Measurements from ENCODE around the gene ZDHHC11. TPM values are rescaled to one million over a fixed set of nuclear protein-coding genes. Genes with fewer than 3 reads are reported as not detected.

Gene ZDHHC11
- total and polyA plus RNA-seq, 7 experiments from 2014 or later, result 0.20 to 22.1 (median 8.8) TPM; not detected in 1

GRCh38 chr5:865771-866170, 15.0 kb upstream of the ZDHHC11 start:
- Mint-ChIP-seq H3K9me3 (no peaks in the 10 kb centered on the region), H3K27me3 (no peaks in the 10 kb centered on the region), H3K4me3 (no peak overlapping the region), H3K4me1 (no peaks in the 10 kb centered on the region), H3K36me3 (peaks cover 16 to 52% (median 26%) of the 10 kb centered on the region in 5 donors), H3K27ac (no peak overlapping the region)
- intact Hi-C loops (cut with micrococcal nuclease), result no loop called here
- H3K36me3 ChIP-seq (ENCODE audit: control insufficient read depth in 2 of 3, insufficient read depth in 3 of 3, low read length in 3 of 3), result peaks cover 8 to 88% (median 34%) of the 10 kb centered on the region in 3 experiments
- H3K9me3 ChIP-seq (ENCODE audit: control insufficient read depth in 2 of 3, low read length in 3 of 3), result no peaks in the 10 kb centered on the region
- H3K27me3 ChIP-seq (ENCODE audit: control insufficient read depth in 2 of 2, insufficient read depth in 2 of 2, low read length in 2 of 2), result no peaks in the 10 kb centered on the region
- H3K27ac ChIP-seq (ENCODE audit: low read depth, low read length), result no peak overlapping the region
- DNase-seq (no peak), ATAC-seq (no peak)
- H3K4me1 ChIP-seq (ENCODE audit: control insufficient read depth in 2 of 2, insufficient read depth in 2 of 2, low read length in 2 of 2), result no peaks in the 10 kb centered on the region
- no peak overlapping the region for H3K4me3 ChIP-seq (ENCODE audit: low read length)
- CTCF ChIA-PET, result interaction anchor here (0.7 kb wide), 1 partner anchor 38 kb away, joined by 3 read pairs; no protein-coding TSS in a partner anchor
- POLR2A ChIA-PET, result no interaction called here

- Histone ChIP-seq H3K36me3 (ENCODE audit: control insufficient read depth in 2 of 3, insufficient read depth in 3 of 3, low read length in 3 of 3) (peaks cover 6 to 86% (median 34%) of the 10 kb centered on the region in 3 experiments), H3K4me3 (ENCODE audit: low read length) (no peak overlapping the region), H3K4me1 (ENCODE audit: control insufficient read depth in 2 of 2, insufficient read depth in 2 of 2, low read length in 2 of 2) (no peaks in the 10 kb centered on the region), H3K9me3 (ENCODE audit: control insufficient read depth in 2 of 3, low read length in 3 of 3) (no peaks in the 10 kb centered on the region), H3K27ac (ENCODE audit: low read depth, low read length) (no peak overlapping the region), H3K27me3 (ENCODE audit: control insufficient read depth in 2 of 2, insufficient read depth in 2 of 2, low read length in 2 of 2) (no peaks in the 10 kb centered on the region)
- intact Hi-C loops (cut with micrococcal nuclease), result no loop called here
- Mint-ChIP-seq H3K27me3 (no peaks in the 10 kb centered on the region), H3K9me3 (no peaks in the 10 kb centered on the region), H3K36me3 (peaks cover 16 to 45% (median 26%) of the 10 kb centered on the region in 5 donors), H3K4me3 (no peak overlapping the region), H3K27ac (no peak overlapping the region), H3K4me1 (no peaks in the 10 kb centered on the region)
- DNase-seq, result no peak
- CTCF ChIA-PET, result no interaction called here
- POLR2A ChIA-PET, result no interaction called here
- no peak for ATAC-seq
Measured at GRCh38 chr5:865168-865521, 14.4 kb upstream of the ZDHHC11 start.

GRCh38 chr5:864492-865167, 13.8 kb upstream of the ZDHHC11 start:
- no peaks in the 10 kb centered on the region for H3K9me3 Mint-ChIP-seq
- no peak for ATAC-seq
- DNase-seq, result no peak
- Histone ChIP-seq H3K4me1 (ENCODE audit: control insufficient read depth in 2 of 2, insufficient read depth in 2 of 2, low read length in 2 of 2) (no peaks in the 10 kb centered on the region), H3K27me3 (ENCODE audit: control insufficient read depth in 2 of 2, insufficient read depth in 2 of 2, low read length in 2 of 2) (no peaks in the 10 kb centered on the region), H3K36me3 (ENCODE audit: control insufficient read depth in 2 of 3, insufficient read depth in 3 of 3, low read length in 3 of 3) (peaks cover 6 to 81% (median 29%) of the 10 kb centered on the region in 3 experiments), H3K27ac (ENCODE audit: low read depth, low read length) (no peak overlapping the region), H3K9me3 (ENCODE audit: control insufficient read depth in 2 of 3, low read length in 3 of 3) (no peaks in the 10 kb centered on the region), H3K4me3 (ENCODE audit: low read length) (no peak overlapping the region)
- H3K36me3 Mint-ChIP-seq, result peaks cover 16 to 41% (median 24%) of the 10 kb centered on the region in 5 donors
- no peak overlapping the region for H3K27ac Mint-ChIP-seq
- H3K4me1 Mint-ChIP-seq, result no peaks in the 10 kb centered on the region
- POLR2A ChIA-PET, result no interaction called here
- no peak overlapping the region for H3K4me3 Mint-ChIP-seq
- CTCF ChIA-PET, result no interaction called here
- H3K27me3 Mint-ChIP-seq, result no peaks in the 10 kb centered on the region
- intact Hi-C loops (cut with micrococcal nuclease), result no loop called here

GRCh38 chr5:863244-863805, 12.5 kb upstream of the ZDHHC11 start:
- intact Hi-C loops (cut with micrococcal nuclease), result no loop called here
- no peak for DNase-seq
- Histone ChIP-seq H3K27me3 (ENCODE audit: control insufficient read depth in 2 of 2, insufficient read depth in 2 of 2, low read length in 2 of 2) (no peaks in the 10 kb centered on the region), H3K4me1 (ENCODE audit: control insufficient read depth in 2 of 2, insufficient read depth in 2 of 2, low read length in 2 of 2) (no peaks in the 10 kb centered on the region), H3K36me3 (ENCODE audit: control insufficient read depth in 2 of 3, insufficient read depth in 3 of 3, low read length in 3 of 3) (peaks cover 0 to 68% (median 19%) of the 10 kb centered on the region in 3 experiments), H3K27ac (ENCODE audit: low read depth, low read length) (no peak overlapping the region), H3K9me3 (ENCODE audit: control insufficient read depth in 2 of 3, low read length in 3 of 3) (no peaks in the 10 kb centered on the region), H3K4me3 (ENCODE audit: low read length) (no peak overlapping the region)
- CTCF ChIA-PET, result no interaction called here
- Mint-ChIP-seq H3K27ac (no peak overlapping the region), H3K9me3 (no peaks in the 10 kb centered on the region), H3K4me1 (peaks cover 0 to 4% (median 0%) of the 10 kb centered on the region in 7 donors), H3K27me3 (no peaks in the 10 kb centered on the region), H3K36me3 (peaks cover 12 to 29% (median 17%) of the 10 kb centered on the region in 5 donors), H3K4me3 (no peak overlapping the region)
- ATAC-seq, result no peak
- POLR2A ChIA-PET, result no interaction called here

GRCh38 chr5:862367-863243, 11.8 kb upstream of the ZDHHC11 start:
- H3K36me3 Mint-ChIP-seq, result peaks cover 5 to 22% (median 11%) of the 10 kb centered on the region in 5 donors
- intact Hi-C loops (cut with micrococcal nuclease), result no loop called here

GRCh38 chr5:861442-862366, 10.9 kb upstream of the ZDHHC11 start:
- Histone ChIP-seq H3K27ac (ENCODE audit: low read depth, low read length) (no peak overlapping the region), H3K36me3 (ENCODE audit: control insufficient read depth in 2 of 3, insufficient read depth in 3 of 3, low read length in 3 of 3) (peaks cover 0 to 52% (median 13%) of the 10 kb centered on the region in 3 experiments), H3K4me1 (ENCODE audit: control insufficient read depth in 2 of 2, insufficient read depth in 2 of 2, low read length in 2 of 2) (no peaks in the 10 kb centered on the region), H3K4me3 (ENCODE audit: low read length) (no peak overlapping the region), H3K9me3 (ENCODE audit: control insufficient read depth in 2 of 3, low read length in 3 of 3) (no peaks in the 10 kb centered on the region), H3K27me3 (ENCODE audit: control insufficient read depth in 2 of 2, insufficient read depth in 2 of 2, low read length in 2 of 2) (no peaks in the 10 kb centered on the region)
- Mint-ChIP-seq H3K27me3 (no peaks in the 10 kb centered on the region), H3K27ac (no peak overlapping the region), H3K9me3 (no peaks in the 10 kb centered on the region), H3K36me3 (peaks cover 3 to 13% (median 10%) of the 10 kb centered on the region in 5 donors), H3K4me3 (no peak overlapping the region), H3K4me1 (peaks cover 0 to 6% (median 0%) of the 10 kb centered on the region in 7 donors)
- DNase-seq (no peak), ATAC-seq (no peak)
- intact Hi-C loops (cut with micrococcal nuclease), result no loop called here
- ChIA-PET POLR2A (no interaction called here), CTCF (interaction anchor here (0.5 to 0.6 kb wide), 2 partner anchors 9 to 355 kb away, joined by 3 read pairs; no protein-coding TSS in a partner anchor)

More at GRCh38 chr5:862367-863243, 11.8 kb upstream of the ZDHHC11 start:
- DNase-seq (no peak), ATAC-seq (no peak)
- Histone ChIP-seq H3K4me3 (ENCODE audit: low read length) (no peak overlapping the region), H3K27ac (ENCODE audit: low read depth, low read length) (no peak overlapping the region), H3K9me3 (ENCODE audit: control insufficient read depth in 2 of 3, low read length in 3 of 3) (no peaks in the 10 kb centered on the region), H3K4me1 (ENCODE audit: control insufficient read depth in 2 of 2, insufficient read depth in 2 of 2, low read length in 2 of 2) (no peaks in the 10 kb centered on the region), H3K27me3 (ENCODE audit: control insufficient read depth in 2 of 2, insufficient read depth in 2 of 2, low read length in 2 of 2) (no peaks in the 10 kb centered on the region), H3K36me3 (ENCODE audit: control insufficient read depth in 2 of 3, insufficient read depth in 3 of 3, low read length in 3 of 3) (peaks cover 0 to 61% (median 13%) of the 10 kb centered on the region in 3 experiments)
- Mint-ChIP-seq H3K27ac (no peak overlapping the region), H3K4me3 (no peak overlapping the region), H3K27me3 (no peaks in the 10 kb centered on the region), H3K9me3 (no peaks in the 10 kb centered on the region), H3K4me1 (peaks cover 0 to 6% (median 0%) of the 10 kb centered on the region in 7 donors)
- POLR2A ChIA-PET, result no interaction called here
- CTCF ChIA-PET, result interaction anchor here (0.5 kb wide), 1 partner anchor 354 kb away, joined by 3 read pairs; no protein-coding TSS in a partner anchor
